SU-DHL-6 (cell line): ENCODE results near the gene PMFBP1.

Source experiments
- H2AFZ ChIP-seq: fragments of 200-600 bp; sonication (generic); 2 replicates; pipeline ENCODE4 v1.6.1; 2014; ENCODE audit warnings: low read depth, mild to moderate bottlenecking, moderate library complexity, mixed read lengths, antibody characterized with exemption, low read length; ENCODE audit not compliant: severe bottlenecking
- H3F3A ChIP-seq: fragments of 200-600 bp; shearing (Covaris generic); 2 replicates; pipeline ENCODE4 v1.6.0; 2016; ENCODE audit warnings: antibody characterized with exemption, mild to moderate bottlenecking; ENCODE audit not compliant: insufficient read depth
- H3K27ac ChIP-seq: fragments of 200-600 bp; sonication (generic); 2 replicates; pipeline ENCODE4 v1.5.1; 2016; ENCODE audit warnings: low read depth, mild to moderate bottlenecking, low read length, moderate library complexity, mixed read lengths
- H3K27me3 ChIP-seq: fragments of 200-600 bp; sonication (generic), shearing (Covaris generic); 2 replicates; pipeline ENCODE4 v1.6.0; 2014; ENCODE audit warnings: mild to moderate bottlenecking, low read length
- H3K36me3 ChIP-seq: fragments of 200-600 bp; sonication (generic); 2 replicates; pipeline ENCODE4 v1.6.1; 2014; ENCODE audit warnings: mild to moderate bottlenecking, low read length, mixed read lengths
- H3K4me2 ChIP-seq: fragments of 300-600, 200-600 bp; shearing (Covaris generic), sonication (generic); 2 replicates; pipeline ENCODE4 v1.6.0; 2014; ENCODE audit warnings: low read length, low read depth, mild to moderate bottlenecking; ENCODE audit not compliant: poor library complexity, severe bottlenecking
- H3K4me3 ChIP-seq: fragments of 200-600 bp; sonication (generic); 2 replicates; pipeline ENCODE4 v1.5.1; 2014; ENCODE audit warnings: antibody characterized with exemption, low read length, mild to moderate bottlenecking, mixed read lengths; ENCODE audit not compliant: insufficient read depth, poor library complexity, severe bottlenecking
- H3K79me2 ChIP-seq: fragments of 200-600 bp; sonication (generic); 2 replicates; pipeline ENCODE4 v1.6.1; 2014; ENCODE audit warnings: mild to moderate bottlenecking, low read length, moderate library complexity; ENCODE audit not compliant: insufficient read depth
- H3K9ac ChIP-seq: fragments of 200-600 bp; sonication (generic); 2 replicates; pipeline ENCODE4 v1.7.0; 2014; ENCODE audit warnings: mild to moderate bottlenecking, low read length
- H3K9me2 ChIP-seq: fragments of 200-600 bp; sonication (generic); replicated peaks from 2 replicates; pipeline ENCODE4 v1.6.1; 2014; ENCODE audit warnings: low read length; ENCODE audit not compliant: insufficient read depth
- H3K9me3 ChIP-seq: fragments of 200-600 bp; sonication (generic); 2 replicates; pipeline ENCODE4 v1.6.1; 2014; ENCODE audit warnings: low read length, mixed read lengths; ENCODE audit not compliant: insufficient read depth
- H4K20me1 ChIP-seq: fragments of 200-600 bp; sonication (generic); 2 replicates; pipeline ENCODE4 v1.6.1; 2014; ENCODE audit warnings: low read depth, mild to moderate bottlenecking, antibody characterized with exemption, low read length, moderate library complexity, mixed read lengths
- CTCF ChIP-seq: fragments of 200-600 bp; sonication (generic); IDR thresholded peaks from one replicate; pipeline ENCODE4 v1.5.1; 2017; ENCODE audit warnings: antibody characterized with exemption, mild to moderate bottlenecking, low read length, moderate library complexity; ENCODE audit not compliant: insufficient read depth, poor library complexity, severe bottlenecking
- EZH2phosphoT487 ChIP-seq: fragments of 200-600 bp; sonication (generic), shearing (Covaris generic); conservative IDR thresholded peaks from 2 replicates; pipeline ENCODE4 v1.6.1; 2018; ENCODE audit warnings: mild to moderate bottlenecking, antibody characterized with exemption, low read length, moderate library complexity, mixed read lengths

Gene PMFBP1

GRCh38 chr16:72139908-72140307, 32.0 kb downstream of the PMFBP1 start:
- Histone ChIP-seq H3K27ac (no peak overlapping the region), H3K36me3 (no peaks in the 10 kb centered on the region), H3K4me3 (no peak overlapping the region), H3K9me3 (no peaks in the 10 kb centered on the region), H3K4me2 (no peak overlapping the region), H4K20me1 (no peaks in the 10 kb centered on the region), H3K27me3 (no peaks in the 10 kb centered on the region), H3F3A (no peaks in the 10 kb centered on the region), H3K9me2 (no peaks in the 10 kb centered on the region), H2AFZ (no peak overlapping the region), H3K9ac (no peak overlapping the region), H3K79me2 (no peaks in the 10 kb centered on the region)
- TF ChIP-seq EZH2phosphoT487 (no peak), CTCF (no peak)

GRCh38 chr16:72138064-72138572, 33.8 kb downstream of the PMFBP1 start:
- no peaks in the 10 kb centered on the region for H3K9me3 ChIP-seq
- TF ChIP-seq CTCF (no peak), EZH2phosphoT487 (no peak)
- no peak overlapping the region for H3K4me3 ChIP-seq
- H3F3A ChIP-seq = no peaks in the 10 kb centered on the region
- H3K27me3 ChIP-seq = no peaks in the 10 kb centered on the region
- no peaks in the 10 kb centered on the region for H4K20me1 ChIP-seq
- no peak overlapping the region for H2AFZ ChIP-seq
- no peaks in the 10 kb centered on the region for H3K79me2 ChIP-seq
- H3K4me2 ChIP-seq = no peak overlapping the region
- H3K9ac ChIP-seq = no peak overlapping the region
- no peak overlapping the region for H3K27ac ChIP-seq
- no peaks in the 10 kb centered on the region for H3K36me3 ChIP-seq
- H3K9me2 ChIP-seq = no peaks in the 10 kb centered on the region

GRCh38 chr16:72137380-72138063, 34.4 kb downstream of the PMFBP1 start:
- no peaks in the 10 kb centered on the region for H3K27me3 ChIP-seq
- no peaks in the 10 kb centered on the region for H3F3A ChIP-seq
- no peaks in the 10 kb centered on the region for H3K9me2 ChIP-seq
- H3K9ac ChIP-seq = no peak overlapping the region
- H2AFZ ChIP-seq = no peak overlapping the region
- TF ChIP-seq EZH2phosphoT487 = no peak
- TF ChIP-seq CTCF = no peak
- H3K9me3 ChIP-seq = no peaks in the 10 kb centered on the region
- H3K79me2 ChIP-seq = no peaks in the 10 kb centered on the region
- H3K4me2 ChIP-seq = no peak overlapping the region
- H4K20me1 ChIP-seq = no peaks in the 10 kb centered on the region
- H3K4me3 ChIP-seq = no peak overlapping the region
- no peak overlapping the region for H3K27ac ChIP-seq
- H3K36me3 ChIP-seq = no peaks in the 10 kb centered on the region
